Adipocyte (in vitro differentiated cells): Measurements from ENCODE around the gene DAB2.
"Not testable (repeated sequence)": the region's sequence is repeated elsewhere in the genome, so short reads cannot be mapped to it uniquely, and the experiment has no call there.

Experiments
- DNase-seq: peaks from one replicate; pipeline ENCODE4 v3.0.0-alpha.2; 2015; ENCODE audit warnings: low read depth
- H3K27me3 ChIP-seq: replicated peaks from 2 replicates; pipeline ENCODE4 v1.7.0; 2013; ENCODE audit warnings: mild to moderate bottlenecking, low read length, moderate library complexity; ENCODE audit not compliant: control insufficient read depth, insufficient read depth
- H3K36me3 ChIP-seq: 2 replicates; pipeline ENCODE4 v1.7.0; 2013; ENCODE audit warnings: low read length, mild to moderate bottlenecking, moderate library complexity; ENCODE audit not compliant: control insufficient read depth, insufficient read depth, severe bottlenecking
- H3K4me1 ChIP-seq: 2 replicates; pipeline ENCODE4 v1.7.0; 2013; ENCODE audit warnings: mild to moderate bottlenecking, low read length, moderate library complexity; ENCODE audit not compliant: control insufficient read depth, insufficient read depth
- H3K4me3 ChIP-seq: 2 replicates; pipeline ENCODE4 v1.7.0; 2013; ENCODE audit warnings: mild to moderate bottlenecking, low read length, moderate library complexity
- H3K9ac ChIP-seq: 2 replicates; pipeline ENCODE4 v1.7.0; 2013; ENCODE audit warnings: mild to moderate bottlenecking, low read length, moderate library complexity
- H3K9me3 ChIP-seq: 2 replicates; pipeline ENCODE4 v1.7.0; 2013; ENCODE audit warnings: mild to moderate bottlenecking, low read length, moderate library complexity; ENCODE audit not compliant: control insufficient read depth

The DAB2 gene

GRCh38 chr5:39334296-39334695, 90.5 kb downstream of the DAB2 start:
- H3K9me3 ChIP-seq, H3K9ac ChIP-seq, DNase-seq, H3K4me3 ChIP-seq, H3K36me3 ChIP-seq, H3K27me3 ChIP-seq: not testable (repeated sequence)
- peaks cover 19% of the 10 kb centered on the region for H3K4me1 ChIP-seq

- H3K9ac ChIP-seq = no peak overlapping the region
- peaks cover 27% of the 10 kb centered on the region for H3K4me1 ChIP-seq
- H3K4me3 ChIP-seq = no peak overlapping the region
- H3K27me3 ChIP-seq = no peaks in the 10 kb centered on the region
- no peaks in the 10 kb centered on the region for H3K36me3 ChIP-seq
- H3K9me3 ChIP-seq = no peaks in the 10 kb centered on the region
- no peak for DNase-seq
Measured at GRCh38 chr5:39333104-39333503, 91.7 kb downstream of the DAB2 start.

- H3K27me3 ChIP-seq = no peaks in the 10 kb centered on the region
- peak overlapping the region; percentile 51 for H3K4me3 ChIP-seq
- no peak overlapping the region for H3K9ac ChIP-seq
- H3K4me1 ChIP-seq = peaks cover 27% of the 10 kb centered on the region
- DNase-seq = peak; percentile 34
- no peaks in the 10 kb centered on the region for H3K36me3 ChIP-seq
- no peaks in the 10 kb centered on the region for H3K9me3 ChIP-seq
Measured at GRCh38 chr5:39331861-39332381, 92.9 kb downstream of the DAB2 start.

- no peaks in the 10 kb centered on the region for H3K36me3 ChIP-seq
- H3K9ac ChIP-seq = no peak overlapping the region
- H3K4me3 ChIP-seq = no peak overlapping the region
- no peak for DNase-seq
- no peaks in the 10 kb centered on the region for H3K27me3 ChIP-seq
- no peaks in the 10 kb centered on the region for H3K9me3 ChIP-seq
- peaks cover 27% of the 10 kb centered on the region for H3K4me1 ChIP-seq
Measured at GRCh38 chr5:39328731-39329130, 96.0 kb downstream of the DAB2 start.

GRCh38 chr5:39323542-39323941, 101.2 kb downstream of the DAB2 start:
- no peak overlapping the region for H3K9ac ChIP-seq
- DNase-seq = no peak
- H3K9me3 ChIP-seq = peaks cover 4% of the 10 kb centered on the region
- H3K4me1 ChIP-seq = peaks cover 4% of the 10 kb centered on the region
- H3K27me3 ChIP-seq = no peaks in the 10 kb centered on the region
- no peak overlapping the region for H3K4me3 ChIP-seq
- H3K36me3 ChIP-seq = no peaks in the 10 kb centered on the region
